ENCODE data around the gene AKAP17A. TPM values are rescaled to one million over a fixed set of nuclear protein-coding genes. Genes with fewer than 3 reads are reported as not detected.

AKAP17A gene
- polyA plus RNA-seq, 1 donor (not counting 4 experiments of a cell fraction or from before 2014, with no cell fraction given): 12.8 TPM

DNA sequence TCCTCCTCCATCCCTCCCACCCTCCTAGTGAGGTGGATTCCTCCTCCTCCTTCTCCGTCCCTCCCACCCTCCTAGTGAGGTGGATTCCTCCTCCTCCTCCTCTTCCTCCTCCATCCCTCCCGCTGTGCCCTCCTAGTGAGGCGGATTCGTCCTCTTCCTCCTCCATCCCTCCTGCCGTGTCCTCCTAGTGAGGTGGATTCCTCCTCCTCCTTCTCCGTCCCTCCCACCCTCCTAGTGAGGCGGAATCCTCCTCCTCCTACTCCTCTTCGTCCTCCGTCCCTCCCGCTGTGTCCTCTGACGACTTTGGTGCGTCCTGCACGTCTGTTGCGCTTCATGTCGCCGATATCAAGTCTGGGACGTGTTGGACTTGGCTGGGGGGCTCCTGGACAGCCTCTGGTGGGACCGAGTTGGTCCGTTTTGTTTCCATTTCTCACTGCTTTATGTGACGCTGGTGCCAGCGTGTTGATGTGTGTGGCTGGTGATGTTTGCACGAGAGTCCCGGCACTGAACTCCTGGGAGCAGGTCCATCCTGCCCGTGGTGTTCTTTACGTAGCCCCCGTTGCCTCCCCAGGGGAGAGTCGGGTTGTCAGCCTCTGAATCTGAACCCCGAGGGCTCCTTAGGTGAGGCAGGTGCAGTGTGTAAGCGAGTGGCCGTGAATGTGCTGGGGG, 5.4 kb downstream of the AKAP17A start:
- H3K9ac ChIP-seq (ENCODE audit: control insufficient read depth, extremely low read depth, insufficient read depth, low read length): no peak overlapping the region
- TF ChIP-seq EZH2 (IDR thresholded peaks at IDR 0.05; ENCODE audit: low read length) (no peak), CTCF (optimal IDR thresholded peaks at IDR 0.05 in 1 of 3, IDR thresholded peaks at IDR 0.05 in 1 of 3, conservative IDR thresholded peaks at IDR 0.05 in 1 of 3; ENCODE audit: extremely low read depth in 1 of 3, insufficient read depth in 2 of 3, low read length in 3 of 3) (no peak)
- no peak overlapping the region for H2AFZ ChIP-seq (ENCODE audit: control insufficient read depth, low read length)
- FAIRE-seq (no peak), DNase-seq (ENCODE audit: low read depth, low spot score) (no peak)
- no peaks in the 10 kb centered on the region for H3K9me3 ChIP-seq (ENCODE audit: control insufficient read depth, low read depth, low read length)
- H3K79me2 ChIP-seq (ENCODE audit: control insufficient read depth, insufficient read depth, low read length): peaks cover 67% of the 10 kb centered on the region
- no peaks in the 10 kb centered on the region for H4K20me1 ChIP-seq (ENCODE audit: control insufficient read depth, extremely low read depth, insufficient read depth, low read length)
- peaks cover 3% of the 10 kb centered on the region for H3K4me1 ChIP-seq (ENCODE audit: control insufficient read depth, extremely low read depth, insufficient read depth, low read length)
- H3K4me3 ChIP-seq (ENCODE audit: control insufficient read depth in 2 of 3, extremely low read depth in 1 of 3, insufficient read depth in 2 of 3, low read depth in 1 of 3, low read length in 3 of 3): no peak overlapping the region
- H3K27ac ChIP-seq (ENCODE audit: control insufficient read depth, insufficient read depth, low read length): no peak overlapping the region
- H3K4me2 ChIP-seq (ENCODE audit: control insufficient read depth, extremely low read depth, insufficient read depth, low read depth, low read length): no peak overlapping the region
- dilution Hi-C loops (cut with MboI; ENCODE audit: extremely low pct_ligation_motif_present, low sequenced_read_pairs): no loop called here
- H3K27me3 ChIP-seq (ENCODE audit: control insufficient read depth, extremely low read depth, insufficient read depth, low read length): no peaks in the 10 kb centered on the region
- peaks cover 26 to 52% of the 10 kb centered on the region in 2 experiments for H3K36me3 ChIP-seq (ENCODE audit: control insufficient read depth in 2 of 2, extremely low read depth in 1 of 2, insufficient read depth in 2 of 2, low read length in 2 of 2)
- H3K9me1 ChIP-seq (ENCODE audit: control insufficient read depth, extremely low read depth, insufficient read depth, low read length): no peaks in the 10 kb centered on the region

DNA sequence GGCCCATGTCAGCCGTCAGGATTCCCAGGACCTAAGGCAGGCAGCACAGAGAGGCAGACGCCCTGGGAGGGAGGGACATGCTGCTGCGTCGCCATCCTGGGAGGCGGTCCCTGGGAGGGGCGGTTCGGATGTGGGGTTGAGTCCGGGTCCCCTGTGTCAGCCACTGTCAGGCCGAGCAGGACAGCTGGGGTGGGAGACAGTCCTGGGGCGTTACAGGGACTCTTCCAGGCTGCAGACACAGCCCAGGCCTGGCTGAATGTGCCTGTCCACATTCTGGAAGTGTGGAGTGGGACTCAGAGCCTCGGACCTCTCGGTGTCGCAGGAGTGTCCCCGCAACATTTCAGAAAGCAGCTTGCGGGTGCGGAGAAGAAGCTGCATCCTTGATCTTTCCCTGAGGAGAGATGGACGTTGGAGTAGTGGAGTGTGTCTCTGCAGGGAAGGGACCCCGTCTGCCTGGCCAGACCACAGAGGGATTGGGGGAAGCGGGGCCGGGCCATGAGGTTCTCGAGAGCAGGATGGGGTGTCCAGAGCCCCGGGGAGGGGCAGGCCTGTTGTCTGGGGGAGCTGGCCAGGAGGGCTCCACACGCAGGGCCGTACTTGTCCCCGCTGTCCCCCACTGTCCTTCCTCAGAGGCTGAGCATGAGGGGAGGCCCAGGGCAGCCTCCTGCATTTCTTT, 6.1 kb downstream of the AKAP17A start:
- dilution Hi-C loops (cut with MboI; ENCODE audit: extremely low pct_ligation_motif_present, low sequenced_read_pairs): no loop called here
- Histone ChIP-seq H4K20me1 (ENCODE audit: control insufficient read depth, extremely low read depth, insufficient read depth, low read length) (no peaks in the 10 kb centered on the region), H3K4me3 (ENCODE audit: control insufficient read depth in 2 of 3, extremely low read depth in 1 of 3, insufficient read depth in 2 of 3, low read depth in 1 of 3, low read length in 3 of 3) (no peak overlapping the region), H3K36me3 (ENCODE audit: control insufficient read depth in 2 of 2, extremely low read depth in 1 of 2, insufficient read depth in 2 of 2, low read length in 2 of 2) (peaks cover 29 to 53% of the 10 kb centered on the region in 2 experiments), H3K79me2 (ENCODE audit: control insufficient read depth, insufficient read depth, low read length) (peaks cover 62% of the 10 kb centered on the region), H3K9ac (ENCODE audit: control insufficient read depth, extremely low read depth, insufficient read depth, low read length) (no peak overlapping the region), H3K4me1 (ENCODE audit: control insufficient read depth, extremely low read depth, insufficient read depth, low read length) (peaks cover 3% of the 10 kb centered on the region), H3K9me3 (ENCODE audit: control insufficient read depth, low read depth, low read length) (no peaks in the 10 kb centered on the region), H2AFZ (ENCODE audit: control insufficient read depth, low read length) (no peak overlapping the region), H3K27me3 (ENCODE audit: control insufficient read depth, extremely low read depth, insufficient read depth, low read length) (no peaks in the 10 kb centered on the region), H3K27ac (ENCODE audit: control insufficient read depth, insufficient read depth, low read length) (no peak overlapping the region), H3K9me1 (ENCODE audit: control insufficient read depth, extremely low read depth, insufficient read depth, low read length) (no peaks in the 10 kb centered on the region), H3K4me2 (ENCODE audit: control insufficient read depth, extremely low read depth, insufficient read depth, low read depth, low read length) (no peak overlapping the region)
- DNase-seq (ENCODE audit: low read depth, low spot score): no peak
- FAIRE-seq: no peak
- no peak for TF ChIP-seq CTCF (optimal IDR thresholded peaks at IDR 0.05 in 1 of 3, IDR thresholded peaks at IDR 0.05 in 1 of 3, conservative IDR thresholded peaks at IDR 0.05 in 1 of 3; ENCODE audit: extremely low read depth in 1 of 3, insufficient read depth in 2 of 3, low read length in 3 of 3)
- TF ChIP-seq EZH2 (IDR thresholded peaks at IDR 0.05; ENCODE audit: low read length): no peak
